HuH-7.5 (cell line): ENCODE results near the gene NUDT4.
"Not testable (repeated sequence)": the region's sequence is repeated elsewhere in the genome, so short reads cannot be mapped to it uniquely, and the experiment has no call there.

ENCODE experiments used
- DNase-seq: peaks from one replicate; pipeline ENCODE4 v3.0.0; 2011; ENCODE audit warnings: low spot score

NUDT4 gene

GRCh38 chr12:93429448-93429847, 51.7 kb downstream of the NUDT4 start:
- DNase-seq, result no peak

GRCh38 chr12:93429852-93430251, 52.1 kb downstream of the NUDT4 start:
- DNase-seq, result no peak

- no peak for DNase-seq
Observed at GRCh38 chr12:93430280-93430679, 52.6 kb downstream of the NUDT4 start.

- DNase-seq, result not testable (repeated sequence)
Observed at GRCh38 chr12:93432031-93432430, 54.3 kb downstream of the NUDT4 start.

GRCh38 chr12:93434256-93434865, 56.6 kb downstream of the NUDT4 start:
- no peak for DNase-seq

- DNase-seq, result no peak
Observed at GRCh38 chr12:93438266-93439050, 60.7 kb downstream of the NUDT4 start.

GRCh38 chr12:93440043-93440835, 62.5 kb downstream of the NUDT4 start:
- DNase-seq, result no peak

- peak; percentile 24 for DNase-seq
Observed at GRCh38 chr12:93441081-93441616, 63.4 kb downstream of the NUDT4 start.

- DNase-seq, result peak; percentile 85
Observed at GRCh38 chr12:93441617-93442410, 64.1 kb downstream of the NUDT4 start, which contains the start of gene UBE2N. TSS of gene UBE2N (minus strand) at chr12:93441947. CDS start at chr12:93441884, 63 bp downstream.

GRCh38 chr12:93442411-93443340, 65.0 kb downstream of the NUDT4 start:
- DNase-seq, result no peak

GRCh38 chr12:93443576-93443975, 65.9 kb downstream of the NUDT4 start:
- no peak for DNase-seq

- no peak for DNase-seq
Observed at GRCh38 chr12:93447555-93448290, 70.0 kb downstream of the NUDT4 start.

GRCh38 chr12:93448796-93449195, 71.1 kb downstream of the NUDT4 start:
- no peak for DNase-seq

GRCh38 chr12:93449277-93449676, 71.6 kb downstream of the NUDT4 start:
- no peak for DNase-seq

GRCh38 chr12:93451423-93452158, 73.9 kb downstream of the NUDT4 start:
- no peak for DNase-seq

- no peak for DNase-seq
Observed at GRCh38 chr12:93453633-93454032, 75.9 kb downstream of the NUDT4 start.

GRCh38 chr12:93456077-93456476, 78.4 kb downstream of the NUDT4 start:
- DNase-seq, result no peak
